HG03097 (cell line): ENCODE results near the gene RTN4IP1.
A peak's percentile ranks its signal among the peaks of the same experiment; 100 is the strongest.

Source experiments
- ATAC-seq: cut with Tn5 transposase; IDR thresholded peaks from one replicate; pipeline ENCODE4 v1.9.1; 2021; ENCODE audit not compliant: unreplicated experiment, low FRiP score

RTN4IP1 gene

GRCh38 chr6:106525882-106526275 lies 103.4 kb downstream of the RTN4IP1 start:
- no peak for ATAC-seq

GRCh38 chr6:106525107-106525881 lies 104.0 kb downstream of the RTN4IP1 start:
- peak; percentile 33 for ATAC-seq

- ATAC-seq: no peak
Observed at GRCh38 chr6:106522562-106523250, 106.6 kb downstream of the RTN4IP1 start.
